ENCODE measurements around the gene GNAI3. TPM values are rescaled to one million over a fixed set of nuclear protein-coding genes. Genes with fewer than 3 reads are reported as not detected.

Gene GNAI3
- total and polyA plus RNA-seq, 2 experiments from 2014 or later: 14.9 TPM

DNA sequence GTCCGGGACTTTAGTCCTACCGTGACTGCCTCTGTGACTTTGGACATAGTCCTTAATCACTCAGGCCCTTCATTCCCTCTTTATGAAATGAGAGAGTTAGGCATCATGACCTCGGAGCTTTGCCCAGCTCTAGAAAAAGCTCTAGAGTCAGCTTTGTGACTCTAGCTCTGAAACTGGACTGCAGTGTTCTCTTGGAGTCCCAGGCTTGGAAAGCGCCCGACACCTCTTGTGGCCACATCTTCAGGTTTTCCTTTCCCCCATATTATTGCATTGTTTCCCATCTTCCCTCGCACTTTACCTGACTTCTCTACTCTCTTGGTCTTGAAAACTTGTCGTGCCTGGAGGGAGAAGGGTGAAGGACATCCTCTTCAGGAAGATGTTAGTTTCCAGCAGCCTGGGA, 26.4 kb upstream of the GNAI3 start:
- in situ Hi-C loops (cut with MboI): no loop called here
- Histone ChIP-seq H2AFZ (0 out of 2 replicates have a peak overlapping the region, but pooled peaks have one; percentile 42), H3K4me2 (ENCODE audit: unreplicated experiment) (no peak overlapping the region), H3K27ac (no peak overlapping the region), H3K9me2 (ENCODE audit: insufficient read depth) (no peaks in the 10 kb centered on the region), H4K20me1 (ENCODE audit: insufficient read depth) (no peaks in the 10 kb centered on the region), H3K79me2 (ENCODE audit: insufficient read depth) (no peaks in the 10 kb centered on the region), H3K9ac (no peak overlapping the region), H3K27me3 (replicated peaks; ENCODE audit: insufficient read depth) (0 out of 2 replicates have a peak, but pooled peaks cover 8% of the 10 kb centered on the region), H3K4me3 (no peak overlapping the region), H3K4me1 (ENCODE audit: insufficient read depth) (no peaks in the 10 kb centered on the region), H3K9me3 (ENCODE audit: low read depth) (no peaks in the 10 kb centered on the region), H3F3A (ENCODE audit: insufficient read depth) (no peaks in the 10 kb centered on the region), H3K36me3 (ENCODE audit: low read depth) (no peaks in the 10 kb centered on the region)
- WGBS, 2 experiments (ENCODE audit: low coverage in 1 of 2, low lambda C conversion rate in 2 of 2, missing lambda C conversion rate in 2 of 2): 79 to 81% methylated on average over 7 of the region's 7 CpGs
- TF ChIP-seq EZH2 (IDR thresholded peaks at IDR 0.05; ENCODE audit: insufficient read depth, poor library complexity, severe bottlenecking) (no peak), EZH2phosphoT487 (IDR thresholded peaks at IDR 0.05; ENCODE audit: insufficient read depth, low read depth) (no peak)
- no peak for DNase-seq

DNA sequence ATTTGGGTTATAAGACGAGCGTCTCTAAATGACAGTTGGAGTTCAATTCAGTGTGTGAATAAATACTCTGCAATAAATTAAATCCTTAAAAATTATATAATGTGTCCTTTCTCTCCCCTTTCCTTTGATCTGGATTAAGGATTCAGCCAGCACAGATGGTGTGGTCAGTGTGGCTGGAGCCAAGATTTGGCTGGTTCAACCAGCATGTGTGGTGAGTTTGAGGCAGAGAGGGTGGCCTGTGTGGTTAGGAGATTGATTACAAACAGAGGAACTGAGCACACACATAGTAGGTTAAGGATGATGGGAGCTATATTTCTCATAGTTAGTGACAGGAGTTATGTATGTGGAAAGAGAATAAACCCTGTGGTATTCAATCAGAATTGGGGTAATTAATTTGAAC, 24.7 kb upstream of the GNAI3 start:
- 84 to 94% methylated on average over 2 of the region's 2 CpGs for WGBS, 2 experiments (ENCODE audit: low coverage in 1 of 2, low lambda C conversion rate in 2 of 2, missing lambda C conversion rate in 2 of 2)
- H3K4me2 ChIP-seq (ENCODE audit: unreplicated experiment): no peak overlapping the region

GRCh38 chr1:109527098-109527811, 21.2 kb upstream of the GNAI3 start:
- Histone ChIP-seq H3K9me3 (ENCODE audit: low read depth) (no peaks in the 10 kb centered on the region), H3K27ac (no peak overlapping the region), H4K20me1 (ENCODE audit: insufficient read depth) (no peaks in the 10 kb centered on the region), H3K9ac (no peak overlapping the region), H2AFZ (no peak overlapping the region), H3K4me3 (no peak overlapping the region), H3K79me2 (ENCODE audit: insufficient read depth) (no peaks in the 10 kb centered on the region), H3K27me3 (replicated peaks; ENCODE audit: insufficient read depth) (0 out of 2 replicates have a peak, but pooled peaks cover under 1% of the 10 kb centered on the region), H3F3A (ENCODE audit: insufficient read depth) (no peaks in the 10 kb centered on the region), H3K36me3 (ENCODE audit: low read depth) (no peaks in the 10 kb centered on the region), H3K4me1 (ENCODE audit: insufficient read depth) (no peaks in the 10 kb centered on the region), H3K4me2 (ENCODE audit: unreplicated experiment) (no peak overlapping the region), H3K9me2 (ENCODE audit: insufficient read depth) (no peaks in the 10 kb centered on the region)
- TF ChIP-seq EZH2phosphoT487 (IDR thresholded peaks at IDR 0.05; ENCODE audit: insufficient read depth, low read depth) (no peak), EZH2 (IDR thresholded peaks at IDR 0.05; ENCODE audit: insufficient read depth, poor library complexity, severe bottlenecking) (no peak)
- no peak for DNase-seq
- in situ Hi-C loops (cut with MboI): no loop called here
- WGBS, 2 experiments (ENCODE audit: low coverage in 1 of 2, low lambda C conversion rate in 2 of 2, missing lambda C conversion rate in 2 of 2): 58 to 61% methylated on average over 14 of the region's 14 CpGs

More for the DNA sequence above, 24.7 kb upstream of the GNAI3 start:
- Histone ChIP-seq H3K27ac (no peak overlapping the region), H4K20me1 (ENCODE audit: insufficient read depth) (no peaks in the 10 kb centered on the region), H3K27me3 (replicated peaks; ENCODE audit: insufficient read depth) (0 out of 2 replicates have a peak, but pooled peaks cover 8% of the 10 kb centered on the region), H3K9me3 (ENCODE audit: low read depth) (no peaks in the 10 kb centered on the region), H3F3A (ENCODE audit: insufficient read depth) (no peaks in the 10 kb centered on the region), H2AFZ (no peak overlapping the region), H3K79me2 (ENCODE audit: insufficient read depth) (no peaks in the 10 kb centered on the region), H3K4me1 (ENCODE audit: insufficient read depth) (no peaks in the 10 kb centered on the region), H3K4me3 (no peak overlapping the region), H3K9ac (no peak overlapping the region), H3K36me3 (ENCODE audit: low read depth) (no peaks in the 10 kb centered on the region), H3K9me2 (ENCODE audit: insufficient read depth) (no peaks in the 10 kb centered on the region)
- DNase-seq: no peak
- in situ Hi-C loops (cut with MboI): no loop called here
- no peak for TF ChIP-seq EZH2 (IDR thresholded peaks at IDR 0.05; ENCODE audit: insufficient read depth, poor library complexity, severe bottlenecking)
- TF ChIP-seq EZH2phosphoT487 (IDR thresholded peaks at IDR 0.05; ENCODE audit: insufficient read depth, low read depth): no peak

GRCh38 chr1:109527846-109528695, 20.3 kb upstream of the GNAI3 start:
- in situ Hi-C loops (cut with MboI): no loop called here
- 68 to 73% methylated on average over 9 of the region's 9 CpGs for WGBS, 2 experiments (ENCODE audit: low coverage in 1 of 2, low lambda C conversion rate in 2 of 2, missing lambda C conversion rate in 2 of 2)
- no peak for TF ChIP-seq EZH2phosphoT487 (IDR thresholded peaks at IDR 0.05; ENCODE audit: insufficient read depth, low read depth)
- TF ChIP-seq EZH2 (IDR thresholded peaks at IDR 0.05; ENCODE audit: insufficient read depth, poor library complexity, severe bottlenecking): no peak

More at GRCh38 chr1:109527846-109528695, 20.3 kb upstream of the GNAI3 start:
- no peaks in the 10 kb centered on the region for H3K36me3 ChIP-seq (ENCODE audit: low read depth)
- H2AFZ ChIP-seq: no peak overlapping the region
- H3F3A ChIP-seq (ENCODE audit: insufficient read depth): no peaks in the 10 kb centered on the region
- no peaks in the 10 kb centered on the region for H3K9me3 ChIP-seq (ENCODE audit: low read depth)
- H3K27ac ChIP-seq: no peak overlapping the region
- H3K9ac ChIP-seq: no peak overlapping the region
- H3K79me2 ChIP-seq (ENCODE audit: insufficient read depth): no peaks in the 10 kb centered on the region
- no peaks in the 10 kb centered on the region for H4K20me1 ChIP-seq (ENCODE audit: insufficient read depth)
- no peak overlapping the region for H3K4me2 ChIP-seq (ENCODE audit: unreplicated experiment)
- DNase-seq: no peak
- H3K9me2 ChIP-seq (ENCODE audit: insufficient read depth): no peaks in the 10 kb centered on the region
- H3K4me3 ChIP-seq: no peak overlapping the region
- peaks cover 4% of the 10 kb centered on the region for H3K4me1 ChIP-seq (ENCODE audit: insufficient read depth)
- H3K27me3 ChIP-seq (replicated peaks; ENCODE audit: insufficient read depth): no peaks in the 10 kb centered on the region

Data from GM23248 (cell line).